Mononuclear cell (primary cell): ENCODE data around the gene ERC1. TPM values are rescaled to one million over a fixed set of nuclear protein-coding genes. Genes with fewer than 3 reads are reported as not detected.
"Not testable (repeated sequence)": the region's sequence is repeated elsewhere in the genome, so short reads cannot be mapped to it uniquely, and the experiment has no call there.

Source experiments
- H3K27me3 ChIP-seq: 2 replicates; pipeline ENCODE4 v1.6.0; 2011; ENCODE audit warnings: low read length, control low read depth; ENCODE audit not compliant: insufficient read depth
- H3K4me1 ChIP-seq: 2 replicates; pipeline ENCODE4 v1.5.1; 2011; ENCODE audit warnings: mild to moderate bottlenecking, low read length, control low read depth; ENCODE audit not compliant: insufficient read depth
- H3K4me3 ChIP-seq: 2 replicates; pipeline ENCODE4 v1.5.1; 2011; ENCODE audit warnings: mild to moderate bottlenecking, low read length, moderate library complexity
- H3K9me3 ChIP-seq: 2 replicates; pipeline ENCODE4 v1.5.1; 2011; ENCODE audit warnings: low read depth, mild to moderate bottlenecking, control low read depth, low read length
- total RNA-seq: library from RNA; depleted of rRNA; stranded (reverse); fragments of >200 nt; gene quantifications from one replicate; pipeline ENCODE4 v1.2.3, GENCODE V29; 2012

The ERC1 gene
- total RNA-seq, 1 donor, result 30.2 TPM

GRCh38 chr12:1132311-1132710, 141.3 kb downstream of the ERC1 start:
- no peaks in the 10 kb centered on the region for H3K9me3 ChIP-seq
- no peaks in the 10 kb centered on the region for H3K27me3 ChIP-seq
- H3K4me3 ChIP-seq, result no peak overlapping the region
- no peaks in the 10 kb centered on the region for H3K4me1 ChIP-seq

- Histone ChIP-seq H3K4me1 (no peaks in the 10 kb centered on the region), H3K4me3 (no peak overlapping the region), H3K9me3 (no peaks in the 10 kb centered on the region), H3K27me3 (no peaks in the 10 kb centered on the region)
Measured at GRCh38 chr12:1138691-1139090, 147.7 kb downstream of the ERC1 start.

GRCh38 chr12:1146758-1147157, 155.7 kb downstream of the ERC1 start:
- not testable (repeated sequence) for H3K27me3 ChIP-seq, H3K4me3 ChIP-seq, H3K4me1 ChIP-seq, H3K9me3 ChIP-seq

GRCh38 chr12:1147821-1148220, 156.8 kb downstream of the ERC1 start:
- H3K27me3 ChIP-seq, result no peaks in the 10 kb centered on the region
- no peaks in the 10 kb centered on the region for H3K9me3 ChIP-seq
- H3K4me3 ChIP-seq, result no peak overlapping the region
- H3K4me1 ChIP-seq, result no peaks in the 10 kb centered on the region

GRCh38 chr12:1157046-1157445, 166.0 kb downstream of the ERC1 start:
- Histone ChIP-seq H3K9me3 (no peaks in the 10 kb centered on the region), H3K4me1 (no peaks in the 10 kb centered on the region), H3K4me3 (no peak overlapping the region), H3K27me3 (no peaks in the 10 kb centered on the region)

- no peak overlapping the region for H3K4me3 ChIP-seq
- H3K27me3 ChIP-seq, result no peaks in the 10 kb centered on the region
- no peaks in the 10 kb centered on the region for H3K9me3 ChIP-seq
- H3K4me1 ChIP-seq, result no peaks in the 10 kb centered on the region
Measured at GRCh38 chr12:1161197-1161596, 170.2 kb downstream of the ERC1 start.

- Histone ChIP-seq H3K9me3 (no peaks in the 10 kb centered on the region), H3K4me3 (no peak overlapping the region), H3K4me1 (no peaks in the 10 kb centered on the region), H3K27me3 (no peaks in the 10 kb centered on the region)
Measured at GRCh38 chr12:1162081-1162760, 171.2 kb downstream of the ERC1 start.

GRCh38 chr12:1167784-1168183, 176.8 kb downstream of the ERC1 start:
- Histone ChIP-seq H3K27me3 (no peaks in the 10 kb centered on the region), H3K9me3 (no peaks in the 10 kb centered on the region), H3K4me1 (no peaks in the 10 kb centered on the region), H3K4me3 (no peak overlapping the region)

GRCh38 chr12:1170411-1170810, 179.4 kb downstream of the ERC1 start:
- H3K27me3 ChIP-seq, result no peaks in the 10 kb centered on the region
- no peak overlapping the region for H3K4me3 ChIP-seq
- H3K9me3 ChIP-seq, result no peaks in the 10 kb centered on the region
- no peaks in the 10 kb centered on the region for H3K4me1 ChIP-seq

- no peak overlapping the region for H3K4me3 ChIP-seq
- H3K9me3 ChIP-seq, result no peaks in the 10 kb centered on the region
- no peaks in the 10 kb centered on the region for H3K4me1 ChIP-seq
- H3K27me3 ChIP-seq, result no peaks in the 10 kb centered on the region
Measured at GRCh38 chr12:1171657-1172408, 180.8 kb downstream of the ERC1 start.

- no peaks in the 10 kb centered on the region for H3K27me3 ChIP-seq
- H3K4me1 ChIP-seq, result no peaks in the 10 kb centered on the region
- H3K4me3 ChIP-seq, result no peak overlapping the region
- no peaks in the 10 kb centered on the region for H3K9me3 ChIP-seq
Measured at GRCh38 chr12:1173781-1174617, 183.0 kb downstream of the ERC1 start.

GRCh38 chr12:1174659-1175058, 183.6 kb downstream of the ERC1 start:
- Histone ChIP-seq H3K4me3 (no peak overlapping the region), H3K9me3 (no peaks in the 10 kb centered on the region), H3K4me1 (no peaks in the 10 kb centered on the region), H3K27me3 (no peaks in the 10 kb centered on the region)

GRCh38 chr12:1176191-1176590, 185.2 kb downstream of the ERC1 start:
- Histone ChIP-seq H3K4me1 (no peaks in the 10 kb centered on the region), H3K4me3 (no peak overlapping the region), H3K27me3 (no peaks in the 10 kb centered on the region), H3K9me3 (no peaks in the 10 kb centered on the region)

- Histone ChIP-seq H3K9me3 (no peaks in the 10 kb centered on the region), H3K27me3 (no peaks in the 10 kb centered on the region), H3K4me3 (no peak overlapping the region), H3K4me1 (no peaks in the 10 kb centered on the region)
Measured at GRCh38 chr12:1179128-1179527, 188.1 kb downstream of the ERC1 start.

GRCh38 chr12:1182069-1182468, 191.0 kb downstream of the ERC1 start:
- Histone ChIP-seq H3K9me3 (no peaks in the 10 kb centered on the region), H3K27me3 (no peaks in the 10 kb centered on the region), H3K4me3 (no peak overlapping the region), H3K4me1 (no peaks in the 10 kb centered on the region)
